ENCODE data around the gene TRPM1. TPM values are rescaled to one million over a fixed set of nuclear protein-coding genes. Genes with fewer than 3 reads are reported as not detected.

The TRPM1 gene
- total and polyA plus RNA-seq, 9 of the 15 experiments (the other 6 are each of a cell fraction or from before 2014, with no cell fraction given), result 0.01 to 0.06 (median 0.03) TPM; not detected in 5

DNA sequence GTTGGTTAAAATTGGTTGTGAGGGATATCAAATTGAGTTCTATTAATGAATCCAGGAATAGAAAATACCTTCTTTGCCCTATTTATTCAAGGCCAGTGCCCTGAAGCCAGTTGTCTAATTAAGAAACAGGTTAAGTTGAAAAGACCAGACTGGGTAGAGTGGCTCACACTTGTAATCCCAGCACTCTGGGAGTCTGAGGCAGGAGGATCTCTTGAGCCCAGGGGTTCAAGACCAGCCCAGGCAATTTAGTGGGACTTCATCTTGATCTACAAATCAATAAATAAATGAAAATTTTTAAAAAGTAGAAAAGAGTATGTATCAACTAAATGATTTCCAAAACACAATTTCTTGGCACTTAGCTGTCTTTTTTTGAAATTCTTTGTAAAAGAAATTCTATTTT lies 40.3 kb upstream of the TRPM1 start:
- no peak overlapping the region for H3K9ac ChIP-seq (ENCODE audit: insufficient read depth in 1 of 2, low read depth in 2 of 2, low read length in 2 of 2)
- H3K9me1 ChIP-seq (ENCODE audit: control insufficient read depth, insufficient read depth, low read length), result no peaks in the 10 kb centered on the region
- in situ Hi-C loops (cut with MboI), result no loop called here
- no peak overlapping the region for H3K27ac ChIP-seq (ENCODE audit: extremely low read depth, low read depth, low read length)
- ChIA-PET CTCF (ENCODE audit: low intra/inter-chr PET ratio) (no interaction called here), POLR2A (no interaction called here)
- FAIRE-seq (no peak), ATAC-seq (no peak), DNase-seq (ENCODE audit: extremely low read depth in 1 of 4, low spot score in 3 of 4) (no peak)
- no peaks in the 10 kb centered on the region for H4K20me1 ChIP-seq (replicated peaks; ENCODE audit: control insufficient read depth, insufficient read depth, low read length)
- intact Hi-C loops (cut with micrococcal nuclease), result no loop called here
- no peak overlapping the region for H3K4me3 ChIP-seq
- H2AFZ ChIP-seq (ENCODE audit: low read depth, low read length), result no peak overlapping the region
- no peak overlapping the region for H3K4me2 ChIP-seq (ENCODE audit: insufficient read depth, low read length)
- BruUV-seq (replicated peaks), result no TSS peak
- H3K4me1 ChIP-seq (replicated peaks in 1 of 2; ENCODE audit: control insufficient read depth in 2 of 2, insufficient read depth in 2 of 2, low read length in 2 of 2), result no peaks in the 10 kb centered on the region
- H3K9me3 ChIP-seq (replicated peaks; ENCODE audit: control insufficient read depth, insufficient read depth, low read depth, low read length), result no peaks in the 10 kb centered on the region
- peaks cover 0 to 5% of the 10 kb centered on the region in 2 experiments; a peak in 3 of 5 replicates for H3K27me3 ChIP-seq (ENCODE audit: control insufficient read depth in 2 of 2, insufficient read depth in 2 of 2, low read length in 2 of 2)
- no peaks in the 10 kb centered on the region for H3K36me3 ChIP-seq (ENCODE audit: control insufficient read depth, insufficient read depth, low read length)
- no peaks in the 10 kb centered on the region for H3K79me2 ChIP-seq (ENCODE audit: control insufficient read depth, insufficient read depth, low read length)
- TF ChIP-seq NBN (IDR thresholded peaks at IDR 0.05; ENCODE audit: low read depth) (no peak), ZNF77 (CRISPR knock-in tag; IDR thresholded peaks at IDR 0.05) (no peak), RBBP5 (IDR thresholded peaks at IDR 0.05; ENCODE audit: borderline replicate concordance, insufficient read depth, low read length, poor library complexity, severe bottlenecking) (no peak), PYGO2 (tag; IDR thresholded peaks at IDR 0.05) (no peak), MCM5 (IDR thresholded peaks at IDR 0.05; ENCODE audit: low read depth) (no peak), ZNF57 (CRISPR knock-in tag; IDR thresholded peaks at IDR 0.05) (no peak), XRCC4 (IDR thresholded peaks at IDR 0.05; ENCODE audit: extremely low read depth, insufficient read depth, insufficient read length) (no peak), TBL1XR1 (IDR thresholded peaks at IDR 0.05; ENCODE audit: low read length in 2 of 2) (no peak), HLTF (IDR thresholded peaks at IDR 0.05) (no peak), MED1 (CRISPR knock-in tag; IDR thresholded peaks at IDR 0.05; ENCODE audit: borderline replicate concordance) (no peak), C11orf30 (IDR thresholded peaks at IDR 0.05; ENCODE audit: low read depth) (no peak), ZNF586 (CRISPR knock-in tag; conservative IDR thresholded peaks at IDR 0.05) (no peak), ZNF717 (CRISPR knock-in tag; IDR thresholded peaks at IDR 0.05) (no peak), EHMT2 (IDR thresholded peaks at IDR 0.05) (no peak)
- TF ChIP-seq, protein P1, sequence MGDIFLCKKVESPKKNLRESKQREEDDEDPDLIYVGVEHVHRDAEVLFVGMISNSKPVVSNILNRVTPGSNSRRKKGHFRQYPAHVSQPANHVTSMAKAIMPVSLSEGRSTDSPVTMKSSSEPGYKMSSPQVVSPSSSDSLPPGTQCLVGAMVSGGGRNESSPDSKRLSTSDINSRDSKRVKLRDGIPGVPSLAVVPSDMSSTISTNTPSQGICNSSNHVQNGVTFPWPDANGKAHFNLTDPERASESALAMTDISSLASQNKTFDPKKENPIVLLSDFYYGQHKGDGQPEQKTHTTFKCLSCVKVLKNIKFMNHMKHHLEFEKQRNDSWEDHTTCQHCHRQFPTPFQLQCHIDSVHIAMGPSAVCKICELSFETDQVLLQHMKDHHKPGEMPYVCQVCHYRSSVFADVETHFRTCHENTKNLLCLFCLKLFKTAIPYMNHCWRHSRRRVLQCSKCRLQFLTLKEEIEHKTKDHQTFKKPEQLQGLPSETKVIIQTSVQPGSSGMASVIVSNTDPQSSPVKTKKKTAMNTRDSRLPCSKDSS (IDR thresholded peaks at IDR 0.05; ENCODE audit: low read depth, partially characterized antibody), result no peak
- TF ChIP-seq, protein P2, sequence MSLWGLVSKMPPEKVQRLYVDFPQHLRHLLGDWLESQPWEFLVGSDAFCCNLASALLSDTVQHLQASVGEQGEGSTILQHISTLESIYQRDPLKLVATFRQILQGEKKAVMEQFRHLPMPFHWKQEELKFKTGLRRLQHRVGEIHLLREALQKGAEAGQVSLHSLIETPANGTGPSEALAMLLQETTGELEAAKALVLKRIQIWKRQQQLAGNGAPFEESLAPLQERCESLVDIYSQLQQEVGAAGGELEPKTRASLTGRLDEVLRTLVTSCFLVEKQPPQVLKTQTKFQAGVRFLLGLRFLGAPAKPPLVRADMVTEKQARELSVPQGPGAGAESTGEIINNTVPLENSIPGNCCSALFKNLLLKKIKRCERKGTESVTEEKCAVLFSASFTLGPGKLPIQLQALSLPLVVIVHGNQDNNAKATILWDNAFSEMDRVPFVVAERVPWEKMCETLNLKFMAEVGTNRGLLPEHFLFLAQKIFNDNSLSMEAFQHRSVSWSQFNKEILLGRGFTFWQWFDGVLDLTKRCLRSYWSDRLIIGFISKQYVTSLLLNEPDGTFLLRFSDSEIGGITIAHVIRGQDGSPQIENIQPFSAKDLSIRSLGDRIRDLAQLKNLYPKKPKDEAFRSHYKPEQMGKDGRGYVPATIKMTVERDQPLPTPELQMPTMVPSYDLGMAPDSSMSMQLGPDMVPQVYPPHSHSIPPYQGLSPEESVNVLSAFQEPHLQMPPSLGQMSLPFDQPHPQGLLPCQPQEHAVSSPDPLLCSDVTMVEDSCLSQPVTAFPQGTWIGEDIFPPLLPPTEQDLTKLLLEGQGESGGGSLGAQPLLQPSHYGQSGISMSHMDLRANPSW (CRISPR knock-in tag; IDR thresholded peaks at IDR 0.05), result no peak
- TF ChIP-seq, protein P3, sequence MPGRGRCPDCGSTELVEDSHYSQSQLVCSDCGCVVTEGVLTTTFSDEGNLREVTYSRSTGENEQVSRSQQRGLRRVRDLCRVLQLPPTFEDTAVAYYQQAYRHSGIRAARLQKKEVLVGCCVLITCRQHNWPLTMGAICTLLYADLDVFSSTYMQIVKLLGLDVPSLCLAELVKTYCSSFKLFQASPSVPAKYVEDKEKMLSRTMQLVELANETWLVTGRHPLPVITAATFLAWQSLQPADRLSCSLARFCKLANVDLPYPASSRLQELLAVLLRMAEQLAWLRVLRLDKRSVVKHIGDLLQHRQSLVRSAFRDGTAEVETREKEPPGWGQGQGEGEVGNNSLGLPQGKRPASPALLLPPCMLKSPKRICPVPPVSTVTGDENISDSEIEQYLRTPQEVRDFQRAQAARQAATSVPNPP (IDR thresholded peaks at IDR 0.05; ENCODE audit: borderline replicate concordance, insufficient read depth, insufficient read length), result no peak
- TF ChIP-seq, protein P4, sequence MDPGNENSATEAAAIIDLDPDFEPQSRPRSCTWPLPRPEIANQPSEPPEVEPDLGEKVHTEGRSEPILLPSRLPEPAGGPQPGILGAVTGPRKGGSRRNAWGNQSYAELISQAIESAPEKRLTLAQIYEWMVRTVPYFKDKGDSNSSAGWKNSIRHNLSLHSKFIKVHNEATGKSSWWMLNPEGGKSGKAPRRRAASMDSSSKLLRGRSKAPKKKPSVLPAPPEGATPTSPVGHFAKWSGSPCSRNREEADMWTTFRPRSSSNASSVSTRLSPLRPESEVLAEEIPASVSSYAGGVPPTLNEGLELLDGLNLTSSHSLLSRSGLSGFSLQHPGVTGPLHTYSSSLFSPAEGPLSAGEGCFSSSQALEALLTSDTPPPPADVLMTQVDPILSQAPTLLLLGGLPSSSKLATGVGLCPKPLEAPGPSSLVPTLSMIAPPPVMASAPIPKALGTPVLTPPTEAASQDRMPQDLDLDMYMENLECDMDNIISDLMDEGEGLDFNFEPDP (CRISPR knock-in tag; IDR thresholded peaks at IDR 0.05), result no peak
